Endothelial cell of umbilical vein (primary cell): Measurements from ENCODE around the gene TH. TPM values are rescaled to one million over a fixed set of nuclear protein-coding genes. Genes with fewer than 3 reads are reported as not detected.

Experiments
- BruUV-seq: library from RNA; stranded (reverse); fragments of 400-500 nt; replicated peaks from 2 replicates; lab custom pipeline; 2021; lab: Mats Ljungman, UMichigan
- CTCF ChIA-PET: fragments of 300-600, 350-600 bp; sonication (Branson Sonifier 250); formaldehyde crosslinking; loops from one replicate; lab custom pipeline; 2021; ENCODE audit warnings: antibody characterized with exemption, inconsistent platforms; lab: Charles Lee
- POLR2A ChIA-PET: fragments of 300-600, 350-600 bp; sonication (Branson Sonifier 250); formaldehyde crosslinking; loops from one replicate; lab custom pipeline; 2021; ENCODE audit warnings: antibody characterized with exemption, inconsistent platforms; lab: Charles Lee
- DNase-seq: peaks from one replicate; pipeline ENCODE4 v3.0.0-alpha.2; 2011; ENCODE audit warnings: low read depth, low spot score
- FAIRE-seq: peaks from 2 replicates; lab custom pipeline; 2011; peaks lifted over from hg19 to GRCh38; lab: Jason Lieb, UNC
- H2AFZ ChIP-seq: 2 replicates; pipeline ENCODE4 v1.6.0; 2012; ENCODE audit warnings: low read depth, low read length, control low read depth, inconsistent platforms
- H3K27ac ChIP-seq: 2 replicates; pipeline ENCODE4 v1.5.1; 2011; ENCODE audit warnings: low read depth, mild to moderate bottlenecking, control low read depth, low read length, moderate library complexity; ENCODE audit not compliant: insufficient read depth
- H3K27me3 ChIP-seq, 2 experiments: 2 replicates each; pipeline versions ENCODE4 v1.6.0 to v1.6.1; 2011; ENCODE audit warnings: low read length in 2 of 2, mixed read lengths in 1 of 2; ENCODE audit not compliant: control insufficient read depth in 2 of 2, insufficient read depth in 2 of 2
- H3K36me3 ChIP-seq, 2 experiments: 2 replicates in 1 of 2; 3 replicates in 1 of 2; pipeline ENCODE4 v1.5.1; 2011; ENCODE audit warnings: low read length in 2 of 2, mild to moderate bottlenecking in 1 of 2, moderate library complexity in 1 of 2; ENCODE audit not compliant: control insufficient read depth in 2 of 2, insufficient read depth in 2 of 2; ENCODE audit errors: extremely low read depth in 1 of 2
- H3K4me1 ChIP-seq: 3 replicates; pipeline ENCODE4 v1.5.1; 2011; ENCODE audit warnings: mild to moderate bottlenecking, low read length; ENCODE audit not compliant: control insufficient read depth, insufficient read depth; ENCODE audit errors: extremely low read depth
- H3K4me2 ChIP-seq: 2 replicates; pipeline ENCODE4 v1.6.1; 2011; ENCODE audit warnings: low read length, control low read depth, mixed read lengths; ENCODE audit not compliant: insufficient read depth
- H3K4me3 ChIP-seq, 3 experiments: fragments of 200-600 bp in 1 of 3; sonication (generic), shearing (Covaris generic) in 1 of 3; replicated peaks in 1 of 3; 2 replicates each; pipeline ENCODE4 v1.5.1; 2011 to 2016; ENCODE audit warnings: control low read depth in 3 of 3, low read length in 3 of 3, mild to moderate bottlenecking in 2 of 3, inconsistent platforms in 1 of 3, low read depth in 1 of 3, moderate library complexity in 1 of 3; ENCODE audit not compliant: insufficient read depth in 1 of 3
- H3K79me2 ChIP-seq: 2 replicates; pipeline ENCODE4 v1.6.0; 2012; ENCODE audit warnings: low read length, inconsistent platforms; ENCODE audit not compliant: control insufficient read depth, insufficient read depth
- H3K9ac ChIP-seq: replicated peaks from 2 replicates; pipeline ENCODE3; 2011; ENCODE audit warnings: low read length, control low read depth; ENCODE audit not compliant: insufficient read depth; ENCODE audit errors: extremely low read depth
- H3K9me1 ChIP-seq: replicated peaks from 3 replicates; pipeline ENCODE4 v1.6.0; 2011; ENCODE audit warnings: mild to moderate bottlenecking, low read length; ENCODE audit not compliant: control insufficient read depth, insufficient read depth; ENCODE audit errors: extremely low read depth
- H3K9me3 ChIP-seq: replicated peaks from 2 replicates; pipeline ENCODE4 v1.5.1; 2012; ENCODE audit warnings: low read length, inconsistent platforms; ENCODE audit not compliant: control insufficient read depth, insufficient read depth
- H4K20me1 ChIP-seq: replicated peaks from 2 replicates; pipeline ENCODE3; 2011; ENCODE audit warnings: mild to moderate bottlenecking, low read length; ENCODE audit not compliant: control insufficient read depth, insufficient read depth; ENCODE audit errors: extremely low read depth
- EZH2 ChIP-seq: IDR thresholded peaks from 2 replicates; pipeline ENCODE4 v1.6.1; 2012; ENCODE audit warnings: borderline replicate concordance, low read depth, mild to moderate bottlenecking, moderate library complexity, low read length, inconsistent platforms; ENCODE audit not compliant: severe bottlenecking
- FOS ChIP-seq: IDR thresholded peaks from 2 replicates; pipeline ENCODE4 v1.6.1; 2011; ENCODE audit warnings: mild to moderate bottlenecking, low read length, moderate library complexity, borderline replicate concordance; ENCODE audit not compliant: insufficient read depth
- GATA2 ChIP-seq: IDR thresholded peaks from 2 replicates; pipeline ENCODE4 v1.7.0; 2011; ENCODE audit warnings: low read depth, mild to moderate bottlenecking, moderate library complexity, mixed read lengths, low read length; ENCODE audit not compliant: insufficient read length, insufficient read depth
- JUN ChIP-seq: IDR thresholded peaks from 2 replicates; pipeline ENCODE4 v1.6.1; 2011; ENCODE audit warnings: borderline replicate concordance, low read depth; ENCODE audit not compliant: insufficient read length, insufficient read depth
- MYC ChIP-seq: IDR thresholded peaks from one replicate; pipeline ENCODE4 v1.6.1; 2011; ENCODE audit warnings: mild to moderate bottlenecking, low read depth, low read length
- POLR2A ChIP-seq: IDR thresholded peaks from 2 replicates; pipeline ENCODE4 v1.6.1; 2012; ENCODE audit warnings: low read depth, mild to moderate bottlenecking, control low read depth, low read length
- POLR2AphosphoS5 ChIP-seq: IDR thresholded peaks from 2 replicates; pipeline ENCODE4 v1.6.1; 2012; ENCODE audit warnings: low read depth, mild to moderate bottlenecking, control low read depth, low read length, moderate library complexity; ENCODE audit not compliant: insufficient read depth
- dilution Hi-C: fragments of 300-500 bp; cut with MboI; formaldehyde crosslinking; loops from one replicate; pipeline ENCODE4 v1.15.0; 2019; ENCODE audit warnings: low sequenced_read_pairs; ENCODE audit not compliant: extremely low pct_ligation_motif_present
- intact Hi-C: fragments of 100-400 bp; cut with micrococcal nuclease; formaldehyde crosslinking; loops from one replicate; pipeline ENCODE4 v1.10.0; 2022
- polyA plus RNA-seq, 4 experiments: library from polyadenylated mRNA; depleted of rRNA in 3 of 4; stranded (reverse) in 3 of 4; unstranded in 1 of 4; fragments of >200 nt; gene quantifications; 2 replicates each; pipeline versions ENCODE4 v1.2.1 to v1.2.3, GENCODE V29; 2011 to 2012; ENCODE audit warnings: missing spikeins in 1 of 4
- total RNA-seq: library from RNA; stranded (reverse); gene quantifications from 2 replicates; pipeline ENCODE4 v1.2.3, GENCODE V29; 2021
- TF ChIP-seq, protein P1 (sequence below): IDR thresholded peaks from 2 replicates; pipeline ENCODE4 v1.6.1; 2011; ENCODE audit not compliant: insufficient read depth, insufficient read length
- TF ChIP-seq, protein P2 (sequence below), 2 donors: IDR thresholded peaks; 1 replicate in 1 of 2; 2 replicates in 1 of 2; pipeline ENCODE4 v1.5.1; 2011; ENCODE audit warnings: low read length in 2 of 2, mild to moderate bottlenecking in 2 of 2, moderate library complexity in 2 of 2, control low read depth in 1 of 2, inconsistent platforms in 1 of 2, low read depth in 1 of 2; ENCODE audit not compliant: insufficient read depth in 1 of 2; ENCODE audit errors: extremely low read depth in 1 of 2

TH gene
- total and polyA plus RNA-seq, 2 donors (not counting 3 experiments of a cell fraction or from before 2014, with no cell fraction given): not detected

DNA sequence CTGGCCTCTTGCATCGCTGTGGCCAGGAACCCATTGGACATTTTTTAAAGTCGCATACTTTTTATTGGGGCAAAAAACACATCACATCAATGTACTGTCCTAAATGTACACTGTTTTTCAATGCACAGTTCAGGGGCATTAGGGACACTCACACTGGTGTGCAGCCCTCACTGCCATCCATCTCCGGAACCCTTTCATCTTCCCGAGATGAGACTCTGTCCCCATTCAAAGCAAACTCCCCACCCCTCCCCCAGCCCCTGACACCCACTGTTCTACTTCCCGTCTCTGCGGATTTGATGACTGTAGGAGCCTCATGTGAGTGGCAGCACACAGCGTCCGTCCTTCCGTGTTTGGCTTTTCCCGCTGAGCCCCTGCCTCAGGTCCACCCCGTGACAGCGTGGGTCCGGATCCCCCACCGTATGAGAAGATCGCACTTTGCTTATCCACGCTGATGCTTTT is 41.8 kb upstream of the TH start:
- Histone ChIP-seq H3K9me1 (no peaks in the 10 kb centered on the region), H3K9ac (no peak overlapping the region), H3K36me3 (no peaks in the 10 kb centered on the region), H3K79me2 (no peaks in the 10 kb centered on the region), H3K4me3 (no peak overlapping the region), H2AFZ (no peak overlapping the region), H4K20me1 (no peaks in the 10 kb centered on the region), H3K9me3 (no peaks in the 10 kb centered on the region), H3K4me2 (no peak overlapping the region), H3K27ac (no peak overlapping the region), H3K27me3 (no peaks in the 10 kb centered on the region), H3K4me1 (no peaks in the 10 kb centered on the region)
- dilution Hi-C loops (no loop called here), intact Hi-C loops (no loop called here)
- no TSS peak for BruUV-seq
- CTCF ChIA-PET: no interaction called here
- POLR2A ChIA-PET: no interaction called here
- DNase-seq: no peak
- no peak for TF ChIP-seq JUN
- TF ChIP-seq EZH2: no peak
- TF ChIP-seq MYC: no peak
- no peak for TF ChIP-seq POLR2AphosphoS5
- TF ChIP-seq, protein P1, sequence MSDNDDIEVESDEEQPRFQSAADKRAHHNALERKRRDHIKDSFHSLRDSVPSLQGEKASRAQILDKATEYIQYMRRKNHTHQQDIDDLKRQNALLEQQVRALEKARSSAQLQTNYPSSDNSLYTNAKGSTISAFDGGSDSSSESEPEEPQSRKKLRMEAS: no peak
- no peak for FAIRE-seq

DNA sequence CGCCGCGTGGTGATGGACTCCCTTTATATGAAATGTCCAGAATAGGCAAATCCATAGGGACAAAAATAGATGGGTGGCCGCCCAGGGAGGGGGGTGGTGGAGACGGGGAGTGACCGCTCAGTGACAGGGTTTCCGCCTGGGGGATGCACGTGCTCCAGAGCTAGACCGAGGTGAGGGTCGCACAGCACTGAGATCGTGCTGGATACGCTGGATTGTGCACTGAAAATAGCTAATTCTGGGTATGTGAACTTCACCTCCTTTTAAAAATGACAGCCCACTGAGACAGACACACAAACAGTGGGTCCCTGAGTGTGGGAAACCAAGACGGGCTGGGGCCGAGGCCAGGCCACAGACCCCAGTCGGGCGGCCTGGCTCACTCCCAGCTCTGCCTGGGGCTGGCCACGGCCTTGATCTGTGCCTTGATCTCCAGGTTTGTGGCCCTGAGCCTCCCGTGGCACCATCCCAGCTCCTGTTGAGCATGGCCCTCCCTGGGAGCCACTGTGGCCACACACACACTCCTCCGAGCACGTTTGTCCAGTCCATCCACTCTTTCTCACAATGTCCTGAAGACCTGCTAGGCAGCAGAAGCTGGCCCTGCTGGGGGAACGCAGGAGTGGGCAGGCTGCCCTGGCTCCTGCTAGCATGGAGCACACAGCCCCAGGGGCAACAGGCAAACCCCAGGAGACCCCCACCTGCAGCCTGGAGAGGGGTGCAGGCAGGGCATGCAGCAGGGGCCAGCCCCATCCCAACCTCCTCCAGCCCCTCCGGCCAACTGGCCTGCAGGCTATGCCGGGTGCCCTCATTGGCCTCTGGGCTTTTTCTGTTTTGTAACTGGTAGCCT is 41.0 kb upstream of the TH start:
- Histone ChIP-seq H3K9me3 (no peaks in the 10 kb centered on the region), H3K4me3 (no peak overlapping the region), H3K9me1 (no peaks in the 10 kb centered on the region), H4K20me1 (no peaks in the 10 kb centered on the region), H3K27ac (no peak overlapping the region), H3K27me3 (no peaks in the 10 kb centered on the region), H3K9ac (no peak overlapping the region), H3K79me2 (no peaks in the 10 kb centered on the region), H2AFZ (no peak overlapping the region), H3K4me1 (no peaks in the 10 kb centered on the region), H3K36me3 (no peaks in the 10 kb centered on the region), H3K4me2 (no peak overlapping the region)
- ChIA-PET POLR2A (no interaction called here), CTCF (no interaction called here)
- DNase-seq: no peak
- no TSS peak for BruUV-seq
- no peak for FAIRE-seq
- dilution Hi-C loops: no loop called here
- intact Hi-C loops: no loop called here
- TF ChIP-seq POLR2A: no peak
- TF ChIP-seq POLR2AphosphoS5: no peak
- TF ChIP-seq, protein P1: no peak
- TF ChIP-seq, protein P2, sequence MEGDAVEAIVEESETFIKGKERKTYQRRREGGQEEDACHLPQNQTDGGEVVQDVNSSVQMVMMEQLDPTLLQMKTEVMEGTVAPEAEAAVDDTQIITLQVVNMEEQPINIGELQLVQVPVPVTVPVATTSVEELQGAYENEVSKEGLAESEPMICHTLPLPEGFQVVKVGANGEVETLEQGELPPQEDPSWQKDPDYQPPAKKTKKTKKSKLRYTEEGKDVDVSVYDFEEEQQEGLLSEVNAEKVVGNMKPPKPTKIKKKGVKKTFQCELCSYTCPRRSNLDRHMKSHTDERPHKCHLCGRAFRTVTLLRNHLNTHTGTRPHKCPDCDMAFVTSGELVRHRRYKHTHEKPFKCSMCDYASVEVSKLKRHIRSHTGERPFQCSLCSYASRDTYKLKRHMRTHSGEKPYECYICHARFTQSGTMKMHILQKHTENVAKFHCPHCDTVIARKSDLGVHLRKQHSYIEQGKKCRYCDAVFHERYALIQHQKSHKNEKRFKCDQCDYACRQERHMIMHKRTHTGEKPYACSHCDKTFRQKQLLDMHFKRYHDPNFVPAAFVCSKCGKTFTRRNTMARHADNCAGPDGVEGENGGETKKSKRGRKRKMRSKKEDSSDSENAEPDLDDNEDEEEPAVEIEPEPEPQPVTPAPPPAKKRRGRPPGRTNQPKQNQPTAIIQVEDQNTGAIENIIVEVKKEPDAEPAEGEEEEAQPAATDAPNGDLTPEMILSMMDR (IDR thresholded peaks at IDR 0.05; ENCODE audit: extremely low read depth in 1 of 2, insufficient read depth in 1 of 2, low read depth in 1 of 2, low read length in 2 of 2): no peak
- no peak for TF ChIP-seq FOS
- no peak for TF ChIP-seq JUN
- TF ChIP-seq MYC: no peak
- no peak for TF ChIP-seq EZH2
- TF ChIP-seq GATA2: no peak
